Suppressor macrophage treated with lipopolysaccharide for 4 hours (primary cell): Measurements from ENCODE around the gene GPC3.

ENCODE experiments used
- DNase-seq: peaks from one replicate; pipeline ENCODE4 v3.0.0-alpha.2; 2020

Gene GPC3

DNA sequence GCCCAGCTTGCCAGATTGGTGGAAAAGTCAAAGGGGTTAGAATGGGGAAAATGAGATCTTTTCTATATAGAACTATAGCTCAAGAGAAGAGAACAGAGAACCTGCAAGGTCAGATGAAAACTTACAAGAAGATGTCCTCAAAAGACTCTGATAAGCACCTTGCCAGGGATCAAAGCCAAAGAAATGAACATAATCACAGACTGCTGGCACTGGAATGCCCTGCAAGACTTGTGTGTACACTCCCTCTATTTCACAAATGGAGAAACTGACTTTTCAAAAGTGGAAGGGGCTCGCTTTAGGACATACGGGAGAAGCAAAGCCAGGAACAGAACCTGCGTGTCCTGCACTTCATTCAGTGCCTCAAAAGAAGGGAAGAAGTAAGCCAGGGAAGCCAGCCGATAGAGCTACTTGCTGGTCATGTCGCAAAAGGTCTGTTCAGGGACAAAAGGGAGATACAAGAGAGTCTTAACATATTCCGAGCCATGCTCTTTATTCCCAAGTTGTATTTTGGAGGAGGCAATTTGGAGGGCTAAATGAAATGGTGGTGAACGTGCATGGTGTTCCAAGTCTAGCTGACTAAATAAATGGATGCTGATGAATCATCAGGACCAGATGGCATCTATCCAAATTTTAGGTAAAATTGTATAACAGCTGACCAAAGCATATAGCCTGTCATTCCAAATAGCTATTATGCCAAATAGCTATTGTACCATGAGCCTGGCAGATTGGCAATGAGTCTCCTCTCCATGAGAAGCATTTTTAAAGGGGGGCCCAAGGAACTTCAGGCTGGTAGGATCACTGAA is 394.5 kb downstream of the GPC3 start:
- DNase-seq = no peak

DNA sequence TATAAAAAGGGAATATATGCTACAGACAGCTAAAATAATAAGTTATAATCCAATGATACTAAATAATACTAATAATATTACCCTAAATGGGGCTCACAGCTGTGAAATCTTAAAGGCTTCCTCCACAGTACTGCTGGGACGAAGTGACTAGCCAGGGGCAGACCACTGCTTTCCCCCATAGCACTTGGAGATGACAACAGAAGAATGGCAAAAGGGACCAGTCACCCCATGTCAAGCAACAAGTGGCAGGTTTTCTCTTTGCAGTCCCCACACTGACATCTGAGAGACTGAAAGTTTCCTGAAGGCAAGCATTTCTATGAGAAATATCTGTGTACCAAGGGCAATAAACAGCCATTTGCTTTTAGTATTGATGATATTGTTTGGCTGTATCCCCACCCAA is 396.6 kb downstream of the GPC3 start:
- no peak for DNase-seq

GRCh38 chrX:133587818-133588217 is 397.6 kb downstream of the GPC3 start:
- DNase-seq = no peak

GRCh38 chrX:133587071-133587470 is 398.3 kb downstream of the GPC3 start:
- no peak for DNase-seq

DNA sequence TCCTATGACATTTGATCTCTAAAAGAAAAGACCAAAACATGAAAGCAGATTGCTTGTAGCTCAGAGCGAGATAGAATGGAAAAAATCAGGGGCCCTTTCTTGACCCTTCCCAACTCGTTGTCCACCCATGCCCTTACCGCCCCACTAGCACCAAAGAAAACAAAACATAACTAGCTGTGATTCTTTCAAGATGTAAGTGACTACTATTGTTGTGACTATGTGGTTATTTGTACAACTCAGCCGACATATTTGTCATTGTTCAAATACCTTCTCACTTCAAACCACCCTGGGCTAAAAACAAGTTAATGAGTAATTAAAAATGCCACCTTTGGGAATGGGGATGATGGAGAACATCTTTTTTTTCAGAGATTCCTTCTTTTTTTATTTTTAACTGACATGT is 399.0 kb downstream of the GPC3 start:
- no peak for DNase-seq

DNA sequence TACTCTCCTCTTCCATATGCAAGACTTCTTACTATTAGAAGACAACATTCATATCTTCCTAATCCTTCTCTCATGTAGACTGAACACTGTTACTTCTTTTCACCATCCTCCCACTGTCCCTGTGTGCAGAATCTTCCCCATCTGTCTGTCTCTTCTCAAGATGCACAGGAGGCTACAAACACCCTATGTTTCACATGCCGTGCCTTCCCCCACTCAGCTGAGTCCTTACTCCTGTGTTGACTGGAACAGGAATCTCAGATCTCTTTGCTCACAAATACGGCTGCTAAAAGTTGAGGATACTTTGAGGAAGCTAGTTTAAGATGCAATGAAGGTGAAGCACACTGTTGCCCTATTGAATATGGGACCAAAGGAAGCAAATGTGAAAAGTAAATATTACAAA is 401.6 kb downstream of the GPC3 start:
- no peak for DNase-seq

GRCh38 chrX:133580625-133581024 is 404.8 kb downstream of the GPC3 start:
- no peak for DNase-seq

DNA sequence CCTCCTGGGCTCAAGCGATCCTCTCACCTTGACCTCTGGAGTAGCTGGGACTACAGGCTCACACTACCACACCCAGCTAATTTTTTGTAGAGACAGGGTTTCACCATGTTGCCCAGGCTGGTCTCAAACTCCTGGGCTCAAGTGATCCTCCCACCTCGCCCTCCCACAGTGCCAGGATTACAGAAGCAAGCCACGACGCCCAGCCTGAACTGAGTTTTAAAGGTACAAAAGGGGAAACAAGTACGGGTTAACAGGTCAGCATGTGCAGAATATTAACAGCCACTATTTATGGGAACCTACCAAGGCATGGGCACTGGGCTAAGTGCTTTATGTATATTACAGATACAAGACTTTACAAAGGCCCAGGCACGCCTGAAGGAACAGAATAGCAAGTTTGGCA is 405.8 kb downstream of the GPC3 start:
- DNase-seq = no peak

- no peak for DNase-seq
These were observed 408.5 kb downstream of the GPC3 start for GRCh38 chrX:133576876-133577275.

- no peak for DNase-seq
These were observed 409.8 kb downstream of the GPC3 start for GRCh38 chrX:133575501-133576136.

- peak; percentile 21 for DNase-seq
These were observed 410.7 kb downstream of the GPC3 start for GRCh38 chrX:133574716-133575115.

- DNase-seq = no peak
These were observed 414.8 kb downstream of the GPC3 start for GRCh38 chrX:133570549-133570948.

DNA sequence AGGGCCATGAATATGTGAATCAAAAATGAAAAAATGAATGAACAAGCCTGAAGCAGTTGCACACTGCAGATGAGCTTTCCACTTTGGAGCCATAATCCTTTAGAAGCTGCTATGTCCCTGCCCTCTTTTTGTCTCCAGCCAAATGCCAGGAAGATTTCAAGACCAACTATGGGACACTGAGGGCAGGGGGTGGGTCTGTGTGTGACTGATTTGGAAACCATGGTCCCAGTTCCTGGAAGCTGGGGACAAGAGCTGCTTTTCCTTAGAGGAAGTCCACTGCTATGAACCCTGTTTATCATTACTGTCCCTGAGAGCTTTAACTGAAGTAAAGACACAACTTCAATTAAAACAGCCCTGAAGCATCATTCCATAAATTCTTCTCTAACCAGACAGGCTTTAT is 416.2 kb downstream of the GPC3 start:
- DNase-seq = no peak

DNA sequence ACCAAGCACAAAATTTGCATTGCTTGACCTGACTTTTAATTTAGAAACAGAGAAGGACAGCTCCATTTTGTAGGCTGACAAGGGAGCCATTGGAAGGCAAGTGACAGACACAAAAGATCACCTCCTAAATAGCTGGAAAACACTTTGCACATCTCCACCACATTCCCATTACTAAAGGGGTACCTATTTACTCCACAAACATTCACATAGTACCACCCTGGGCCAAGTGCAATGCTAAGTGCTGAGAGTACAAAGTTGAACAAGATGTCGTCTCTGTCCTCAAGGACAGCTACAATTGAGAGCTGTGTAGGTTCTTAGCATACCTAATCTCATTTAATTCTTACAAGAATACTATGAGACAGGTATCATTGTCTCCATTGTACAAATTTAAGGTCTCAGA is 417.3 kb downstream of the GPC3 start:
- DNase-seq = no peak

DNA sequence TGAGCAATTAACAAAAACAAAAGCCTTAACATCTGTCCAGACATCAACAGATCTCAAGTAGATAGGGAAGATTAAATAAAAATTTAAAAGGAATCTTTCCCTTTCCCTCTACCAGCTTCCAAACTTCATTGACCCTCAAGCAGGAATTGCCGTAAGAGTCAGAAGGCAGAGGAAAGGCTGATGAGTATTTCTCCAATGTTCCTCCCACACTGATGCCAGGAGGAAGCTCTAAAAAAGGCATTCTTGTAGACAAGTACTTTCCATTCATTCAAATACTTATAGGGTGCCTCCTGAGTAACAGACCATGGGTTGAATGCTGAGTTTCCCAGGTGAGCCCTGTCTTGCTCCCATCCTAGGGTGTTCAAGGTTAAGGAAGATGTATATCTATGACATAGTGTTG is 418.5 kb downstream of the GPC3 start:
- no peak for DNase-seq

GRCh38 chrX:133563705-133564104 is 421.7 kb downstream of the GPC3 start:
- peak; percentile 5 for DNase-seq

- no peak for DNase-seq
These were observed 424.1 kb downstream of the GPC3 start for GRCh38 chrX:133561251-133561650.

- no peak for DNase-seq
These were observed 425.5 kb downstream of the GPC3 start for GRCh38 chrX:133559909-133560308.

GRCh38 chrX:133555782-133556458 is 429.5 kb downstream of the GPC3 start:
- DNase-seq = peak; percentile 48

DNA sequence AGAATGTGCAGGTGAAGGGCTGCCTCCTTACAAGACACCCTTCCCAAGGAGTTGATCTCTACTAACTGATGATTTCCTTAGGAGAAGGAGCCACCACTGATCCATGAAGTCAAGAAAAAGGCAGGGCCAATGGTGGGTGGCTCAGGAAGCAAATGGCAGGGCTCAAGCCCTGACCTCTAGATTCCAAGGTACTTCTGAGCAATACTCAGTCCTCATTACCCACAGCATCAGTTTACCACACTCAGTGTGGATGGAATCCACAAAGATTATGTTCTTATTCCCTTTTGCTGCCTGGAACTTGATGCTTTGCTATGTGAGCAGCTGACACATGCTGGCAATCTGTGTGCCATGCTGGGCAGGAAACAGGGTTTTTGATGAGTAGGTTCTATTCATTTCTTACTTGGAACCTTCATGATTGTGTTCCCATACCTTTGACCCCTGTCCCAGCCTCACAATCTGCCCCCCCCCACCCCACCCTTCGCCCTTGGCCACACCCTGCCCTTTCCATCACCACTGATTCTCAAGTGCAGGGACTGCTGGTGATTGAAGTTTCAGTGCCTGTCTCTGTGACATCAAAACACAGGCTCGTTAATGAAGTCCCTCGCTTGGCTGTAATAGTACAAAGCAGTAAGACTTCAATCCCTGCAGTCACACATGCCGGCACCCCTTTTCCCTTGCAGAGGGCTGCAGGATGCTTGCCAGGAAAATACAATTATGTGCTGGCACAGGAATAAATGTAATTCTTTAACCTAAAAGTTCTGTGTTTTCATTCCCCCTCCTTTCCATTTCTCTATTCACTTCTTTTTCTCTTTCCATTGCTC is 434.5 kb downstream of the GPC3 start:
- no peak for DNase-seq

- DNase-seq = no peak
These were observed 436.0 kb downstream of the GPC3 start for GRCh38 chrX:133549295-133549933.

DNA sequence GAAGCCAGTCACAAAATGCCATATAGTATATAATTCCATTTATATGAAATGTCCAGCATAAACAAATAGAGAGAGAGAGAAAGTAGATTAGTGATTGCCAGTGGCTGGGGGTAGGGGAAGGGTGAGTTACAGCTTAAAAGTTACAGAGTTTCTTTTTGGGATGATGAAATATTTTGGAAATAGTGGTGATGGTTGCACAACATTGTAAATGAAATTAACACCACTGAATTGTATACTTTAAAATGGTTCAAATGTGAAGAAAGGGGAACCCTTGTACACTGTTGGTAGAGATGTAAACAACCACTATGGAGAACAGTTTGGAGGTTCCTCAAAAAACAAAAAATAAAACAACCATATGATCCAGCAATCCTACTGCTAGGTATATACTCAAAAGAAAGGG is 439.0 kb downstream of the GPC3 start:
- DNase-seq = peak; percentile 39

DNA sequence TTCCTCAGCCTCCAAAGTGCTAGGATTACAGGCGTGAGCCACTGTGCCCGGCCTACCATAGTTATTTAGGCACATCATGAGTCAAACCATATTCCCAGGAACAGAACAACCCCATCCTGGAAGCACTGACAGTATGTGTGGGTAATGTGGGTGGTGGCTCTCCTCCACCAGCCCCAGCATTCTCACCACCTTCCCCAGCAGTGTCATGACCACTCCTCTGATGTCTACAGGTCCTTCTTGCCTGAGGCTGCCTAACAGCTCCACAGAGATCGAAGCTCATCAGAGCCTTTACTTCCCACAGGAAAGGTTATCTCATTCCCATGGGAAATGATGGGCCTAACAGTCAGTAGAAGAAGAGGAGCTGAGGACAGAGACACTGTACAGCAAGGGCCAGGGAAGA is 440.6 kb downstream of the GPC3 start:
- DNase-seq = no peak
